GM11168 (cell line): ENCODE measurements around the gene HTRA2.

Experiments
- in situ Hi-C: fragments of 300-500 bp; cut with MboI; formaldehyde crosslinking; loops from one replicate; pipeline ENCODE4 v1.12.0; 2022; ENCODE audit warnings: low sequenced_read_pairs; ENCODE audit not compliant: unreplicated experiment

Gene HTRA2

DNA sequence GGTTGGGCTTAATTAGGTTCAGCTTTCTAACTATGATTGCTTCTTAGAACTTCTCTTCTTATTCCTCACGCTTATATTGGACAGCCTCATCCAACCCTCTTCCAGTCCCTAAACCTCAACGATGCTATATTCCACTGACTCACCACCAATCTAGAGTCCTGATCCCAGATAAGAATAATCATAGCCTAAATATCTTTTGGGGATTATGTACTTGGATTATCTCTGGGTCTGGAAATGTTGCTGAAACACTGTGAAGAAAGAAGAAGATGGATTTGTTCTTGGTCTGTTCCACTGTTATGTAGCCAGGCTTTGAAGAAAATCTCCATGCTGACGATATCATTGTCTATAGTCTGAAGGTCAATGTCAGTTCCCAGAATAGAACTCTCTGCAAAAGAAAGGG is 51.7 kb downstream of the HTRA2 start:
- in situ Hi-C loops = no loop called here

DNA sequence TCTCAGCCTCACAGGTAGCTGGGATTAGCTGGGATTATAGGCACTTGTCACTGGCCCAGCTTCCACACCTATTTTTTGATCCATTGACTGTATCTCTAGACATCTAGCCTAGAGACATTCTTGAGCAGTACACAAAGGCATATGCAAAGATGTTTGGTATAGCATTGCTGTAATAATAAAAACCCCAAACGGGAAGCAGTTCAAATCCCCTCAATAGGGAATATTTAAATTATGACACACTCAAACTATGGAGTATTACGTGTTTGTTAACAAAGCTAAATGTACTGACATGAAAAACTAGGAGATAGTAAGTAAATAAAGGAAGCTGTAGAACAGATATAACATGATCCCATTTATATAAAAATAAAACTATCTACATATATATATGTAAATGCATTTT is 52.5 kb downstream of the HTRA2 start:
- in situ Hi-C loops = no loop called here
